Endometrium (tissue), 2 donors: ENCODE measurements around the gene PARN.
A peak's percentile ranks its signal among the peaks of the same experiment; 100 is the strongest.
"Not testable (repeated sequence)": the region's sequence is repeated elsewhere in the genome, so short reads cannot be mapped to it uniquely, and the experiment has no call there.

Source experiments
- FAIRE-seq: peaks from 2 replicates; lab custom pipeline; 2012; peaks lifted over from hg19 to GRCh38; lab: Jason Lieb, UNC
- donor health status: control.
- donor health status: control.

Gene PARN

DNA sequence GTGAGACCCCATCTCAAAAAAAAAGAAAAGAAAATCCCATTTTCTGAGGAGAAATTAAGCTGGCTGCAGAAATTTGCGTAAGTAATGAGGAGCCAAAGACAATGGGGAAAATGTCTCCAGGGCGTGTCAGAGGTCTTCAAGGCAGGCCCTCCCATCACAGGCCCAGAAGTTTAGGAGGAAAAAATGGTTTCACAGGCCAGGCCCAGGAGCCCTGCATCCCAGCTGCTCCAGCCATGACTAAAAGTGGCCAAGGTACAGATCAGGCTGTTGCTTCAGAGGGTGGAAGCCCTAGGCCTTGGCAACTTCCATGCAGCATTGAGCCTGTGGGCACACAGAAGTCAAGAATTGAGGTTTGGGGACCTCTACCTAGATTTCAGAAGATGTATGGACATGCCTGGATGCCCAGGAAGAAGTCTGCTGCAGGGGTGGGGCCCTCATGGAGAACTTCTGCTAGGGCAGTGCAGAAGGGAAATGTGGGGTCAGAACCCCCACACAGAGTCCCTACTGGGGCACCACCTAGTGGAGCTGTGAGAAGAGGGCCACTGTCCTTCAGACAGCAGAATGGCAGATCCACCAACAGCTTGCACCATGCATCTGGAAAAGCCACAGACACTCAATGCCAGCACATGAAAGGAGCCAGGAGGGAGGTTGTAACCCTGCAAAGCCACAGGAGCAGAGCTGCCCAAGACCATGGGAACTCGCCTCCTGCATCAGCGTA, 55.2 kb downstream of the PARN start:
- not testable (repeated sequence) for FAIRE-seq

DNA sequence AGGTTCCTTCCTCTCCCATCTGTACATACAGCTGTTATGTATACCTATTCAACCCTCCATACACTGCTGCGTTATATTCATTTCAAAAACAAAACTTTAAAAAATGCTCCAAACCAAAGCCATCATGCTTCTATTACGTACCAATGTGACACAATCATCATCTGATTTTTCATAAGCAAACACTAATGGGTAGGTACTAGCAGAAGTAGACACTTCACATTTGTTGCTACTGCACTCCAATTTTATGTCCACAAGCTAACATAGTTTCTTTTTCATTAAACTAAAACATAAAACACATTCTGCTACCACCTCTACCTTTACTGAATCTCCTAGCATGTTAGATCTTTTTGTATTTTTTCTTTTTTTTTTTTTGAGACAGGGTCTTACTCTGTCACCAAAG, 57.5 kb downstream of the PARN start:
- no peak for FAIRE-seq

DNA sequence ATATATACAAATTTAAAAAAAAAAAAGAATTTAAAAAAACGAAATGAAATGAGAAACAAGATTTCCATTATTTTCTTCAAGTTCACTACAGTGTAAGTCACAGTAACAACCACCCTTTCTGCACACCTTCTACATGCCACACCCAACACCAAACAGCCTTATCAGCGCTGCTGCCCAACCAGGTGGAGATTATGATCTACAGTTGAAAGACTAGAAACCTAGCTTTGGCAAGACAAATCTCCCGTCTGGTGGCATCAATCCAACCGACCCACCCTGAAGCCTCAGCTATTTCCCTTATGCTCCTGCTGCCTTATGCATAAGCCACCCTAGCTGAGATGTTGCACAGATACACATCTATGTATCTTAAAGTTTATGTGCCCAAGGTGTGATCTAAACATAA, 60.8 kb downstream of the PARN start:
- FAIRE-seq: no peak

DNA sequence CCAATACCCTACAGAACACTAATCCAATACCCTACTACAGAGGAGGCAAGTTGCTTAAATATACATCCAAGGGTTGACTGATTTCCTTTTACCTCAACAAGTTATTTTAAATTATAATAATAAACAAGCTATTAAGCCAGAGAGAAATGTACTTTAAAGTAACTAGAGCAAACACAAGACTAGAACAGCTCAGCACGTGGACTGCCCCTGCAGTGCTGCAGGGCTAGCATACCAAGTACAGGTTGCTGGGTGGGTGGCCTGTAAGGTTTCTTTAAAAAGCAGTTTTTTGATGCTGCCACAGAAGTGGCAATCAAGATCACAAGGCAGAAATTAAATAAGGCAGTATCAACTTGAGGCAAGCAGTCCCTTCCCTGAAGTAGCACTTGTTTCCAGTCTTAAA, 63.5 kb downstream of the PARN start:
- FAIRE-seq: no peak

DNA sequence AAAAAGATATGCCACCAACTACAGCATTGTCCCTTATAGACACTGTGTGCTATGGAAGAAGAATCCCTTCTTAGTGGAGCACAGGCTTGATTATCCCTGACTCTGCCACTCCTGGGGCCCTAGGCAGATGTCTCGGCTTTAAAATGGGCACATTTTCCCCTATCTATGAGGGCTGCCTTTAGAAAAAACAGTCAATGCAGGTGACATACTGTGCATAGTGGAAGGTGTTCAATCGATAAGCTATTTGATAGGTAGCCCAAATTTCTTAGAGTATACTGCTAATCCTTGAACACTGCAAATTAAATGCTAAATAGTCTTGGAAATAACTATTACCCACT, 64.4 kb downstream of the PARN start:
- no peak for FAIRE-seq

DNA sequence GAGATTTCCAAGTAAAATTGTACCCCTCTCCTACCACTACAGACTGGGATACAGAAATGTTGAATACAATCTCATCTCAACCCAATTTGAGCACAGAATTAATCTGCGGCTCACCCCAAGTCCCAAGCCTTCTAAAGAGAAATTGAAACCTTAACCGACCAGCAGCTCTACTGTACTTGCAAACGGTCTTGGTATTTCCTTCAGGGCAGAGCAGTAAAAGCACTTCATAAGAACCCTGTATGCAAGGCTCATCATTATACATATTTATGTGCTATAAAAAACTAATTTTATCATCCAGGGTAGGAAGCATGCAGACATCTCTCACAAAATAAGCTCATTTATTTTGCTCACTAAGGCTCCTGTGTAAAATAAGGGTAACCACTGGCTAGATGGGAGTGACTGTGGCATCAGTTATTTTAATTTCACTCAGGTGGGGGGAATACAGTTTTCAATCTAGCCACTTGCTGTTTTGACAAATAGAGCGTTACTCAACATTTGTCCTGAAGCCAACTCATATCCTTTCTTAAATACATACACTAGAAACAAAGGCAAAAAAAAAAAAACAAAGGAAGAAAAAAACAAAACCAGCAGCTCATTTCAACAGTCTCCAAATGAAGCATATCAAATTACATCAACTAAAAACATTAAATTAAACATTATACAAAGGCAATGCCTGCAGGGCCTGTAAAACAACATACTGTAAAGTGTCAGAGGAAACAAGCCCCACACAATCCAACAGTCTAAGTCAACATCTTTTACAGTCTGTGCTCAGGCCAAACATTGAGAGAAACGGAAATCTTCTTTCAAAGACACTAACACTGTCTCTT, 65.0 kb downstream of the PARN start:
- FAIRE-seq: peak; percentile 93

DNA sequence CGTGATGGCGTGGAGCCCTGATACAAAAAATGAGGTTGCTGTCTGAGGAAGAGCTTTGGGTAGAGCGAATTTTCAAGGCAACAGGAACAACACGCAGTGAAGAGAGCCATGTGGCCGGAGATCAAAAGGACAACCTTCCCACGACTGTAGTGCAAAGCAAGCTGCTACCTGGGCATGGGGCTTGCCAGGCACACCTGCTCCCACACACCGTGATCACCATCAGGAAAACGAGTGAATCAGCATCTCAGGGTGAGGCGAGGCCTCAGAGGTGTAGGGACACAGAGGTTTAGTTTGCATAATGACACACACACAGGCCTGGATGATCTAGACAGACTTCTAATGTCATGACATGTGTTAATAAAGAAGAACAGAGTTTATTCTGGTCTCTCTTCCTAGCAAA, 65.7 kb downstream of the PARN start:
- FAIRE-seq: no peak

DNA sequence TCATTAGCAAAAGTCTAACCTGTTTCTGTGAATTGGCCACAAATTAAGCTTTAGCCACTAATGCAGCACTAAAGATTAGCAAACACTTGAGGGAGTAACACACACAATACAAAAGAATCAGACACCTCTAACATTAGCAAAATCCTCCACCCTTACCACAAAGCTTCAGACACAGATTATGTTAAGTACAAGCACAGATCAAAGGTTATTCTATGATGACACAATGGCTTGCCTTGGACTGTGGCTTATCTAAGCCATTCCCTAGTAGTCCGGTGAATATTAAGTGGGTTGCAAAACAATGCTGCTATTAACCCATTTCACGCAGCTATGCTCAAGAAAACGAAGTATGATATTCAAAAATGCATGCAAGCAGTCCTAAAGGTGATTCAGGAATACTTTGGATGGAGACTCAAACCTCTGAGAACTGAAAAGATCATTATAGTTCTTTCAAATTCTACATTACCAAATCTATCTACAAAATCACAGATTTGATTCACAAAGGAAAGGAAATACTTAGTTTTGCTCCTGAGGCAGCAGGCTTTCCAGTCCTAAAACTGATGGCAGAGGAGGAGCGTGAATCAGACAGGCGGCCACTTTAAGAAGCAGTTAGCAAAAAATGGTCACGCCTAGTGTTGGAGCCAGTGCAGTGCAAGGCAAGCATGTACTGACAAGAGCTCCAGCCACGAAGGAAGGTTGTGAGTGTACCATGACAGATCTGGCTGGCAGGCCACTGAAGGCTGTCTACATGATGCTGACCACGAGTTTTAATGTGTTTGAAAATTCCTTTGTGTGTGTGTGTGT, 67.2 kb downstream of the PARN start:
- no peak for FAIRE-seq

DNA sequence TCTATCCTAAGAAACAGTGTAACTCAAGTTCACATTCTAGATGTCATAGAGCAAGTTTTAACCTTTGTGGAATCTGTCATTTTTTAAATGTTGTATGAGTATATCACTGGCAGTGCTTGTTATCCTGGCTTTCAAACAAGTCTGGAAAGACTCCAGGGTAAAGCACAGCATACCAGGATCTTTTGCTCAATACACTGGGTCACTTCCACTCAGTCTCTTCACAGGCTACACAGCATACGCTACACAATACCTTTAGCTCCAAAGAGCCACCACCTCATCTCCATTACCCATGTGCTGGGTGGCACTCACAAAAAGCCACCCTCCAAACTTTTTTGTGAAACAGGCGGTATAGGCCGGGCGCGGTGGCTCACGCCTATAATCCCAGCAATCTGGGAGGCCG, 69.5 kb downstream of the PARN start:
- no peak for FAIRE-seq

DNA sequence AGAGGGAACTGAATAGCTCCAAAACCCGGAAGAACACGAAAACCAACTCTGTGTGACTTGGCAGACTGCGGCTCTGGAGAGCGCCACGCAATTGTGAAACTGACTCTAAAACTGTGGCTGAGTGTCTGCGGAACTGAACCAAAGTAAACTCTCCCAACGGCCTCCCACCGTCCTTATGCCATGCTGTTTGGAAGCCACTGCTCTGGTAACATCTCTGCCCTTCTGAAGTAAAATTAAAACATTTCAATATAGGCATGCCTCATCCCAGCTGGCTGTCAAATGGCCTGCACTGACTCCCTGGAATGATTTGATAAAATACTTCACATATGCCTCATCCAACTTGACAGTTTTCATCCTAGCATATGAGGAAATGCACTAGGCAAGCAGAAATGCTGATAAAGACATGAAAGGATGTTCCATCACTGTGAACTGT, 70.2 kb downstream of the PARN start:
- FAIRE-seq: no peak

DNA sequence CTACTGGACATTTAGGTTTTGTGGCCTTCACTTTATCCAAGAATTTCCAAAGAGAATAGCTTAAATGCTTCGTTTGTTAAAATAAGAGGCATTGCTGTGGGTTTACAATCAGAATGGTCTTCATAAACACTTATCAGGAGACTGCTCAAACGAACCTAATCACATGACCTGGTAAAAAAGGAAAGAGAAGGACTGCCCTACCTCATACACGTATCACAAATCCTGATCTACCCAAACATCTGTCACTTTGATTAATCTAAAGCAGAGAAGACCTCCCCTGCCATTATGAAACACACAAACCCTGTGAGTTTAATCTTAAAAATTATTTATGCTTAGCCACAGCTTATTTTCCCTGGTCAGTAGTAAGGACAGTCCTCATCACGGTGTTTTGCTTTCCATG, 76.6 kb downstream of the PARN start:
- FAIRE-seq: no peak

DNA sequence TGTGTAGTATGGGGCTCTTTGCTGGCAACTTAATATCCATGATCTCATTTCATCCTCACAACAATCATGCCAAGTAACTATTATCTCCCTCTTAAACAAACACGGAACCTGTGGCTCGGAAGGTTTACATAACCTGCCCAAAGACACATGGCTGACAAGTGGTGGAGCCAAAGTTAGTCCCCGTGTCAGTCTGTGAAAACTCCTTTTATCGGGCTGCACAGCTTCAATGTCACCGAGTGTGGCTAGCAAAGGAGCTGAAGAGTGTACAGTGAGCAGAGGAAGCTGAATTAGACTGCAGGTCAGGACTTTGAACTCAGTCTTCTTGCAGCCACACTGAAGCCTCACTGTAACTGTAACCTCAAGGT, 80.3 kb downstream of the PARN start:
- no peak for FAIRE-seq

DNA sequence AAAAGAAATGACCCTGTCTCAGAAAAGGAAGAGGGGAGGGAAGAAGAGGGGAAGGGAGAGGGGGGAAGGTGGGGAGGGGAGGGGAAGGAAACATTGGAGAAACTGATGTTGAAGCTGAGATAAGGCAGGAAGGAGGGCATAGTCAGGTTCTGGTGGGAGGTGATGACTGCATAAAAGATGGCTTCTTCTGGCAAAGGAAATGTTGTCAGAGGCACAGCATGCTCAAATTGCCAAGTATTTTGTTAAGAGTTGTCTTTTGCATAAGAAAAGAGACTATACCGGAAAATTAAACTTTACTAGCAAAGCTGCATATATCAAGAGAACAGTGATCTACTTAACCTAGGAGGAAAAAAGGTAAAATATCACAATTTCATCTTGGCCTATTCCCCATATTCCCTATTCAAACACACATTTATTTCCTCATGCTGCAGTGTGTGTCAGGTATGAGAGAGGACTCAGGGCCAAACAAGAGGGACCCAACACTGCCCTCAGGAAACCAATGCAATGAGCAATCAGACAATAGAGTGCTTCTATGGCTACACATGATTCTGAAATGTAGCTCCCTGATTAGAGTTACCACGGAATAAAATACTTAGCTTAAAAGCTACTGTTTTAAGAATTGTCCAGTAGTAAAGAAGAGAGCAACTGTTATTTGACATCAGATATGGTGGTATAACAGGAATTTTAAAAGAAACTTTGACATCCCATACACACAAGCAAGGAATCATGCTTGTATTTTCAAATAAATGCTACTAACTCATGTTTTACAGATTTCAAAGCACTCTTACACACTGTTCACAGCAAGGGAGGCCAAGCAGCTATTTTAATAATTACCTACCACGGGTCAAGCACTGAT, 80.9 kb downstream of the PARN start:
- no peak for FAIRE-seq

DNA sequence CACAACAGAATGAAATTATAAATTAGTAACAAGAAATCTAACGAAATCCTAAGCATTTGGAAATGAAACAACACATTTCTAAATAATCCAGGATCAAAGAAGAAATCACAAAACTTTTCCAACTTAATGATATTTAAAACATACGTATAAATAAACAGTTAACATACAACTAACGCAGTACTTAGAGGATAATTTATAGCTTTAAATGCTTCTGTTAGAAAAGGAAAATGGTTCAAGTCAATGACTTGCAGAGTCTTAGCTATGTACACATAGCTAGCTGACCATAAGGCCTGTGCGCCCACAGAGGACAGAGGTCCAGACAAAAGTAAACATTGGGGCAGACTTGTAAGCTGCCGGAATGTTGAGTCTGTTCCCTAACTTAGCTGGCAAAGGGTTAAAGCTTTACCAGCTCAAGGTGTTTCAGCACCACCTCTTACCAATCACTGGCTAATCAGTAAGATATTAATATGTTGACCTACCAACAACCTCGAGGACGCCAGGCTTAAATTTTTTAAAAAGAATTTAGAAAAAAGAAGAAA, 84.6 kb downstream of the PARN start:
- FAIRE-seq: no peak

DNA sequence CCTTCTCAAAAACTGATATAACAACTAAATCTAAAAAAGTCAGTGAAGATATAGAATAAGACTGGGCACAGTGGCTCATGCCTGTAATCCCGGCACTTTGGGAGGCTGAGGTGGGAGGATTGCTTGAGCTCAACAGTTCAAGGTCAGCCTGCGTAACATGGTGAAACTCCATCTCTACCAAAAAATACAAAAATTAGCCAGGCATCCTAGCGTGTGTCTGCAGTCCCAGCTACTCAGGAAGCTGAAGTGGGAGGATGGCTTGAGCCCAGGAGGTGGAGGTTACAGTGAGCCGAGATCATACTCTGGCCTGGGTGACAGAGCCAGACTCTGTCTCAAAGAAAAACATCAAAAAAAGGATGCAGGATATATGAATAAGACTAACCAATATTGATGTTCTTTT, 85.2 kb downstream of the PARN start:
- FAIRE-seq: not testable (repeated sequence)

DNA sequence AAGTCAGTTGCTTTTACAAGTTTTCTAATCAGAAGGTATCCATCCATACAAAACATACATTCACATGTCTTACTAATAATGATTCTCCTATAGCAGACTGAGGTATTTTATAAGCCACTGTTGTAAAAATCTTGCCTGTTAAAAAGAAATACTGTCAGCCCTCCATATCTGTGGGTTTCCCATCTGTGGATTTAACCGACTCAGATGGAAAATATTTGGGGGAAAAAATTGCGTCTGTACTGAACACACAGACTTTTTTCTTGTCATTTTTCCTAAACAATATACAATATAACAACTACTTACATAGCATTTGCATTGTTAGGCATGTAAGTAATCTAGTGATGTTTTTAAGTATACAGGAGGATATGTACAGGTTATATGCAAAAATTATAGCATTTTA, 90.4 kb downstream of the PARN start:
- no peak for FAIRE-seq

DNA sequence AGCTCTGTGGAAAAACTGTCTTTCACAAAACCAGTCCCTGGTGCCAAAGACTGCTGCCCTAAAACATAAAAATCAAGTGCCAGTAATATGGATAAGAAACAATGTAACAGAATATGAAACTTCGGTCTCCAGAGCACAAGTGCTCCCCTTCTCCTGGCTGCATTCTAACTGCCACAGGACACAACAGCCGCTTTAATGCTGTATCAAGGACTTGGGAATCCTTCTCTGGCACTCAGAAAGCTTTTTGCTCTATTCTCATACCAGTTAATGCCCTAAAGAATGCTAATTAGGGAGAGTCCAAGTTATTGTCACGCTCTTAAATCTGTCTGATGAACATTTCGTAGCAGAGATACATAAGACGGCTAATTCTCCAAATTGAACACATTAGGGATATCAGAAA, 90.9 kb downstream of the PARN start:
- FAIRE-seq: no peak

DNA sequence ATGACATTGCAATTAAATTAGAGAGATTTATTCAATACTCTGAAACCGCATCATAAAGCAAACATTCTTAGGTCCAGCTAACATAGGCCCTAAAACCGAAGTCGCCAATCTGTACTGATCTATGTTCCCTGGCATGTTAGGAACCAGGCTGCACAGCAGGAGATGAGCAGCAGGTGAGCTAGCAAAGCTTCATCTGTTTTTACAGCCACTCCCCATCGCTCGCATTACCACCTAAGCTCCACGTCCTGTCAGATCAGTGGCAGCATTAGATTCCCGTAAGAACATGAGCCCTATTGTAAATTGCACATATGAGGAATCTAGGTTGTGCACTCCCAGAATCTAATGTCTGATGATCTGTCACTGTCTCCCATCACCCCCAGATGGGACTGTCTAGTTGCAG, 91.5 kb downstream of the PARN start:
- FAIRE-seq: no peak

DNA sequence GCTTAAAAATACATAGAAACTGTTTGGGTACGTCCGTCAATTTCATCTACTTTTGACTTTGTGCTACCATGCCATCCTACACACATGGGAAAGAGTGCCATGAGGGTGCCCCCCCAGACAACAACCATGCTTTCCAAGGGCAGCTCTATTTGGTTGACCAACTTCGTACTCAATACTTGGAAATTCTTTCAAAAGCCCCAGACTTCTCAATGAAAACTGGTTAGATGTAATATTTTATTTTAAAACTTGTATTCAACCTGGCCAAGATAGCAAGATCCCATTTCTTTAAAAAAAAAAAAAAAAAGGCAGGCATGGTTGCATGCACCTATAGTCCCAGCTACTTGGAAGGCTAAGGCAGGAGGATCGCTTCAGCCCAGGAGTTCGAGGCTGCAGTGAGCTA, 98.4 kb downstream of the PARN start:
- no peak for FAIRE-seq

DNA sequence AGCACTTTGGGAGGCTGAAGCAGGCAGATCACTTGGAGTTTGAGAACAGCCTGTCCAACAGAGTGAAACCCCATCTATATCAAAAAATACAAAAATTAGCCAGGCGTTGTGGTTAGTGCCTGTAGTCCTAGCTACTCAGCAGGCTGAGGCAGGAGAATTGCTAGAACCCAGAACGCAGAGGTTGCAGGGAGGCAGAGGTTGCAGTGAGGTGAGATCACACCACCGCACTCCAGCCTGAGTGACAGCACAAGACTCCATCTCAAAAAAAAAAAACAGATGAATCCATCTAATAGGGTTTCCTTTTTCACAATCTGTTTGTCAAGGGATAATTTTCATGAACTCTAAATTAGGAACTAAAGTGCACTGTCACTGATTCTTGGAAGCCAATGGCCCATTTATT, 99.0 kb downstream of the PARN start:
- FAIRE-seq: no peak

DNA sequence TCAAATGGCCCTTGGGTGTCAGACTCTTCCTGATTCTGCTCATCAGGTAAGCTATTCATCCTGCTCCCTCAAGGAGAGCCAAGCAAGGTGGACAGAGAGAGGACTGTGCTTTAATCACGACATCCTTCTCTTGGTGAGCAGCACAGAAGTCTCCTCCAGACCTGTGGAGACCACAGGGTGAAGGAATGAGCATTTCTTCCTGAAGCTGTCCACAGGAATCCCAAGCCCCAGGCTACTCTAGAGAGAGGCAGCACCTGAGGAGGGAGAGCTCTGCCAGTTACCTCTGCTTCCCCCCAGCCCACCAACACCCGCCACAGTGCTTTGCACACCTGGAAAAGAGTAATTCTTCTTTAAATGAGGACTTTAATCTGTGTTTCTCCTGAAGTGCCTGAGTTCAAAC, 100.0 kb downstream of the PARN start:
- FAIRE-seq: no peak
